Measurements from ENCODE around the gene ORAI3. TPM values are rescaled to one million over a fixed set of nuclear protein-coding genes. Genes with fewer than 3 reads are reported as not detected.

Gene ORAI3
- total and polyA plus RNA-seq, 2 of the 13 experiments (the other 11 are each of a cell fraction or from before 2014, with no cell fraction given): 11.4 to 32.0 TPM

GRCh38 chr16:30921748-30922419, 27.0 kb upstream of the ORAI3 start (continued):
- TF ChIP-seq ZBTB4 (CRISPR knock-in tag; IDR thresholded peaks at IDR 0.05; ENCODE audit: borderline replicate concordance): peak; percentile 82; the same call in 1 of the 2 replicates
- no peak for TF ChIP-seq SOX6 (IDR thresholded peaks at IDR 0.05)
- TF ChIP-seq SOX6 (CRISPR knock-in tag; IDR thresholded peaks at IDR 0.05): no peak
- no peak for TF ChIP-seq ZKSCAN8 (CRISPR knock-in tag; IDR thresholded peaks at IDR 0.05; ENCODE audit: borderline replicate concordance)
- 0 out of 2 replicates have a peak, but pooled peaks have one; percentile 16 for TF ChIP-seq ZBTB3 (CRISPR knock-in tag; IDR thresholded peaks at IDR 0.05; ENCODE audit: borderline replicate concordance, low read depth)
- TF ChIP-seq ZFP36L2 (CRISPR knock-in tag; IDR thresholded peaks at IDR 0.05): no peak
- no peak for TF ChIP-seq MAFF (IDR thresholded peaks at IDR 0.05; ENCODE audit: low read depth, low read length)
- no peak for TF ChIP-seq SYNCRIP (IDR thresholded peaks at IDR 0.05; ENCODE audit: insufficient read depth, low read depth, low read length)
- peak; percentile 52; the same call in 1 of the 2 replicates for TF ChIP-seq SOX5 (CRISPR knock-in tag; IDR thresholded peaks at IDR 0.05; ENCODE audit: borderline replicate concordance)
- TF ChIP-seq MYPOP (CRISPR knock-in tag; IDR thresholded peaks at IDR 0.05): no peak; the same call in 1 of the 2 replicates
- TF ChIP-seq FOXO1 (CRISPR knock-in tag; IDR thresholded peaks at IDR 0.05): peak; percentile 64; the same call in 1 of the 2 replicates
- TF ChIP-seq MXD1 (CRISPR knock-in tag; IDR thresholded peaks at IDR 0.05): no peak
- TF ChIP-seq ATF6 (CRISPR knock-in tag; conservative IDR thresholded peaks at IDR 0.05): no peak
- no peak for TF ChIP-seq ZNF362 (CRISPR knock-in tag; IDR thresholded peaks at IDR 0.05; ENCODE audit: borderline replicate concordance)
- no peak for TF ChIP-seq ZNF124 (CRISPR knock-in tag; IDR thresholded peaks at IDR 0.05)
- no peak for TF ChIP-seq SALL2 (CRISPR knock-in tag; IDR thresholded peaks at IDR 0.05)
- TF ChIP-seq ZNF558 (CRISPR knock-in tag; IDR thresholded peaks at IDR 0.05; ENCODE audit: borderline replicate concordance): no peak
- TF ChIP-seq THAP8 (CRISPR knock-in tag; IDR thresholded peaks at IDR 0.05; ENCODE audit: borderline replicate concordance): no peak
